H9 (cell line): ENCODE results near the gene RHOD. TPM values are rescaled to one million over a fixed set of nuclear protein-coding genes. Genes with fewer than 3 reads are reported as not detected.

Experiments used
- DNase-seq: peaks from one replicate; pipeline ENCODE4 v3.0.0-alpha.2; 2017
- H2AFZ ChIP-seq: one replicate; pipeline ENCODE4 v1.6.1; 2013; ENCODE audit warnings: mild to moderate bottlenecking, low read length, control low read depth, moderate library complexity
- H2AK5ac ChIP-seq: 2 replicates; pipeline ENCODE4 v1.6.1; 2013; ENCODE audit warnings: low read length, control low read depth, mixed read lengths; ENCODE audit not compliant: insufficient read length
- H2BK120ac ChIP-seq: one replicate; pipeline ENCODE4 v1.6.1; 2013; ENCODE audit warnings: low read depth, mild to moderate bottlenecking, low read length, control low read depth, inconsistent platforms; ENCODE audit not compliant: poor library complexity, severe bottlenecking
- H2BK12ac ChIP-seq: 2 replicates; pipeline ENCODE4 v1.6.1; 2013; ENCODE audit warnings: low read length, control low read depth, mixed read lengths, low read depth; ENCODE audit not compliant: insufficient read length
- H2BK15ac ChIP-seq: 2 replicates; pipeline ENCODE4 v1.6.1; 2013; ENCODE audit warnings: low read depth, low read length, control low read depth
- H2BK20ac ChIP-seq: one replicate; pipeline ENCODE4 v1.6.1; 2013; ENCODE audit warnings: low read depth, mild to moderate bottlenecking, low read length, control low read depth, inconsistent platforms; ENCODE audit not compliant: poor library complexity, severe bottlenecking
- H2BK5ac ChIP-seq: 2 replicates; pipeline ENCODE4 v1.6.1; 2013; ENCODE audit warnings: low read length, control low read depth, mixed read lengths; ENCODE audit not compliant: insufficient read length
- H3K14ac ChIP-seq: 2 replicates; pipeline ENCODE4 v1.6.1; 2013; ENCODE audit warnings: low read length, control low read depth; ENCODE audit not compliant: insufficient read depth
- H3K18ac ChIP-seq: 2 replicates; pipeline ENCODE4 v1.6.1; 2013; ENCODE audit warnings: low read depth, mild to moderate bottlenecking, mixed read lengths, low read length, control low read depth; ENCODE audit not compliant: insufficient read length
- H3K23ac ChIP-seq: 2 replicates; pipeline ENCODE4 v1.6.1; 2013; ENCODE audit warnings: low read length, control low read depth, mixed read lengths, low read depth; ENCODE audit not compliant: insufficient read length
- H3K23me2 ChIP-seq: 2 replicates; pipeline ENCODE4 v1.6.1; 2013; ENCODE audit warnings: low read depth, mild to moderate bottlenecking, mixed read lengths, low read length, control low read depth; ENCODE audit not compliant: insufficient read length, poor library complexity, severe bottlenecking
- H3K27ac ChIP-seq: 2 replicates; pipeline ENCODE4 v1.5.1; 2013; ENCODE audit warnings: low read length, control low read depth, mixed read lengths, low read depth; ENCODE audit not compliant: insufficient read length
- H3K27me3 ChIP-seq: 2 replicates; pipeline ENCODE4 v1.6.1; 2013; ENCODE audit warnings: low read length, control low read depth, inconsistent platforms; ENCODE audit not compliant: insufficient read depth
- H3K4ac ChIP-seq: 2 replicates; pipeline ENCODE4 v1.6.1; 2013; ENCODE audit warnings: low read depth, mild to moderate bottlenecking, control low read depth, inconsistent platforms, low read length, moderate library complexity
- H3K4me1 ChIP-seq: 2 replicates; pipeline ENCODE4 v1.6.1; 2013; ENCODE audit warnings: low read length, control low read depth, inconsistent platforms; ENCODE audit not compliant: insufficient read depth
- H3K4me2 ChIP-seq: 2 replicates; pipeline ENCODE4 v1.6.1; 2013; ENCODE audit warnings: low read length, control low read depth, mixed read lengths; ENCODE audit not compliant: insufficient read length, insufficient read depth
- H3K56ac ChIP-seq: 2 replicates; pipeline ENCODE4 v1.6.1; 2013; ENCODE audit warnings: low read depth, mild to moderate bottlenecking, mixed read lengths, low read length, control low read depth; ENCODE audit not compliant: insufficient read length
- H3K79me1 ChIP-seq: 2 replicates; pipeline ENCODE4 v1.6.1; 2013; ENCODE audit warnings: low read depth, mild to moderate bottlenecking, moderate library complexity, low read length, control low read depth, inconsistent platforms; ENCODE audit not compliant: insufficient read depth, poor library complexity, severe bottlenecking
- H3K79me2 ChIP-seq: 2 replicates; pipeline ENCODE4 v1.6.1; 2013; ENCODE audit warnings: low read length, control low read depth, inconsistent platforms; ENCODE audit not compliant: insufficient read depth
- H3K9ac ChIP-seq: 2 replicates; pipeline ENCODE4 v1.6.1; 2013; ENCODE audit warnings: low read length, control low read depth, mixed read lengths; ENCODE audit not compliant: insufficient read length; ENCODE audit errors: extremely low read depth
- H3K9me3 ChIP-seq: one replicate; pipeline ENCODE4 v1.6.1; 2013; ENCODE audit warnings: low read depth, low read length, inconsistent platforms; ENCODE audit not compliant: control insufficient read depth
- H3T11ph ChIP-seq: one replicate; pipeline ENCODE4 v1.6.1; 2013; ENCODE audit warnings: mild to moderate bottlenecking, low read length, control low read depth, inconsistent platforms
- H4K20me1 ChIP-seq: one replicate; pipeline ENCODE4 v1.6.1; 2013; ENCODE audit not compliant: control insufficient read depth, insufficient read length, insufficient read depth
- H4K5ac ChIP-seq: 2 replicates; pipeline ENCODE4 v1.6.1; 2013; ENCODE audit warnings: low read depth, mild to moderate bottlenecking, mixed read lengths, low read length, control low read depth; ENCODE audit not compliant: insufficient read length
- H4K8ac ChIP-seq: replicated peaks from 2 replicates; pipeline ENCODE4 v1.6.1; 2013; ENCODE audit warnings: low read length, control low read depth, mixed read lengths, low read depth; ENCODE audit not compliant: insufficient read length
- H4K91ac ChIP-seq: 2 replicates; pipeline ENCODE4 v1.6.1; 2013; ENCODE audit warnings: low read depth, mild to moderate bottlenecking, moderate library complexity, mixed read lengths, low read length, control low read depth; ENCODE audit not compliant: insufficient read length
- H3K27ac Mint-ChIP-seq, 3 experiments: 2 replicates in 2 of 3; 3 replicates in 1 of 3; pipeline ENCODE4 v1.8.0; 2020 to 2021; ENCODE audit warnings: mixed read lengths in 3 of 3, mild to moderate bottlenecking in 1 of 3, moderate library complexity in 1 of 3
- H3K27me3 Mint-ChIP-seq: 2 replicates; pipeline ENCODE4 v1.8.0; 2021; ENCODE audit warnings: low read depth, mild to moderate bottlenecking, moderate library complexity, mixed read lengths
- H3K36me3 Mint-ChIP-seq, 3 experiments: 2 replicates in 2 of 3; 3 replicates in 1 of 3; pipeline ENCODE4 v1.8.0; 2020 to 2021; ENCODE audit warnings: low read depth in 3 of 3, mixed read lengths in 3 of 3; ENCODE audit not compliant: insufficient read depth in 1 of 3
- H3K4me1 Mint-ChIP-seq, 2 experiments: 2 replicates each; pipeline ENCODE4 v1.8.0; 2020; ENCODE audit warnings: mixed read lengths in 2 of 2
- H3K4me3 Mint-ChIP-seq, 2 experiments: 2 replicates in 1 of 2; 3 replicates in 1 of 2; pipeline ENCODE4 v1.8.0; 2020 to 2021; ENCODE audit warnings: mild to moderate bottlenecking in 2 of 2, mixed read lengths in 2 of 2, moderate library complexity in 1 of 2
- H3K9me3 Mint-ChIP-seq, 2 experiments: 2 replicates in 1 of 2; 3 replicates in 1 of 2; pipeline ENCODE4 v1.8.0; 2020; ENCODE audit warnings: mild to moderate bottlenecking in 2 of 2, mixed read lengths in 2 of 2, moderate library complexity in 1 of 2
- CTCF ChIP-seq: fragments of 200-600 bp; sonication (generic); conservative IDR thresholded peaks from 3 replicates; pipeline ENCODE4 v1.8.0; 2021; ENCODE audit warnings: antibody characterized with exemption, mild to moderate bottlenecking
- WGBS: extraction: QIAGEN DNeasy Blood & Tissue Kit; methylation state at CpG from one replicate; pipeline ENCODE4 v1.1.7; 2013; ENCODE audit warnings: missing lambda C conversion rate, low lambda C conversion rate, mixed read lengths; ENCODE audit not compliant: insufficient read length; ENCODE audit errors: extremely low coverage; 5-methylcytosine and 5-hydroxymethylcytosine counted together
- total RNA-seq: library from RNA; stranded (reverse); gene quantifications from 2 replicates; pipeline ENCODE4 v1.2.1, GENCODE V29; 2021

RHOD gene
- total RNA-seq, 1 experiment from 2014 or later: 14.8 TPM

GRCh38 chr11:67024410-67024809 is 32.2 kb upstream of the RHOD start:
- no peak overlapping the region; a peak in 1 of 7 replicates for H3K27ac Mint-ChIP-seq
- H3K56ac ChIP-seq: no peak overlapping the region
- H3K4me1 ChIP-seq: no peaks in the 10 kb centered on the region; the same call in 1 of the 2 replicates
- peaks cover 22% of the 10 kb centered on the region for H3K27me3 ChIP-seq
- no peaks in the 10 kb centered on the region for H3K79me2 ChIP-seq
- H2AFZ ChIP-seq: no peak overlapping the region
- no peak overlapping the region for H2BK120ac ChIP-seq
- H2BK15ac ChIP-seq: no peak overlapping the region
- H3K23ac ChIP-seq: no peak overlapping the region
- H4K91ac ChIP-seq: no peak overlapping the region
- H2BK12ac ChIP-seq: no peak overlapping the region
- H3K4me3 Mint-ChIP-seq: peak overlapping the region in 1 of 2 experiments; percentile 65; a peak in 1 of 5 replicates
- no peak overlapping the region for H4K8ac ChIP-seq
- H2AK5ac ChIP-seq: no peak overlapping the region
- H3K27ac ChIP-seq: no peak overlapping the region
- peaks cover 0 to 6% (median 0%) of the 10 kb centered on the region in 3 experiments; a peak in 3 of 7 replicates for H3K36me3 Mint-ChIP-seq
- TF ChIP-seq CTCF: no peak
- H3K14ac ChIP-seq: no peak overlapping the region
- no peak overlapping the region for H2BK20ac ChIP-seq
- H3K9ac ChIP-seq: no peak overlapping the region
- no peak for DNase-seq
- peaks cover 0 to 8% of the 10 kb centered on the region in 2 experiments; a peak in 2 of 5 replicates for H3K9me3 Mint-ChIP-seq
- peaks cover 8% of the 10 kb centered on the region for H3K23me2 ChIP-seq
- H3K18ac ChIP-seq: no peak overlapping the region
- H3K4ac ChIP-seq: no peak overlapping the region
- no peak overlapping the region for H4K5ac ChIP-seq
- peaks cover 46% of the 10 kb centered on the region for H3K27me3 Mint-ChIP-seq
- H4K20me1 ChIP-seq: no peaks in the 10 kb centered on the region
- H3K79me1 ChIP-seq: no peaks in the 10 kb centered on the region
- no peak overlapping the region for H3K4me2 ChIP-seq
- no peak overlapping the region for H2BK5ac ChIP-seq
- H3K4me1 Mint-ChIP-seq: peaks cover 14 to 18% of the 10 kb centered on the region in 2 experiments
- WGBS: no CpG with 5 or more reads among the region's 5 CpGs
- no peaks in the 10 kb centered on the region for H3K9me3 ChIP-seq
- no peak overlapping the region for H3T11ph ChIP-seq
